Hypothalamus (tissue), 51 donors: ENCODE results near the gene ACY1.
A peak's percentile ranks its signal among the peaks of the same experiment; 100 is the strongest.

Experiments
- DNase-seq, 51 donors: peaks; one replicate each; lab custom pipeline; 2025; lab: John Stamatoyannopoulos, UW

Gene ACY1

DNA sequence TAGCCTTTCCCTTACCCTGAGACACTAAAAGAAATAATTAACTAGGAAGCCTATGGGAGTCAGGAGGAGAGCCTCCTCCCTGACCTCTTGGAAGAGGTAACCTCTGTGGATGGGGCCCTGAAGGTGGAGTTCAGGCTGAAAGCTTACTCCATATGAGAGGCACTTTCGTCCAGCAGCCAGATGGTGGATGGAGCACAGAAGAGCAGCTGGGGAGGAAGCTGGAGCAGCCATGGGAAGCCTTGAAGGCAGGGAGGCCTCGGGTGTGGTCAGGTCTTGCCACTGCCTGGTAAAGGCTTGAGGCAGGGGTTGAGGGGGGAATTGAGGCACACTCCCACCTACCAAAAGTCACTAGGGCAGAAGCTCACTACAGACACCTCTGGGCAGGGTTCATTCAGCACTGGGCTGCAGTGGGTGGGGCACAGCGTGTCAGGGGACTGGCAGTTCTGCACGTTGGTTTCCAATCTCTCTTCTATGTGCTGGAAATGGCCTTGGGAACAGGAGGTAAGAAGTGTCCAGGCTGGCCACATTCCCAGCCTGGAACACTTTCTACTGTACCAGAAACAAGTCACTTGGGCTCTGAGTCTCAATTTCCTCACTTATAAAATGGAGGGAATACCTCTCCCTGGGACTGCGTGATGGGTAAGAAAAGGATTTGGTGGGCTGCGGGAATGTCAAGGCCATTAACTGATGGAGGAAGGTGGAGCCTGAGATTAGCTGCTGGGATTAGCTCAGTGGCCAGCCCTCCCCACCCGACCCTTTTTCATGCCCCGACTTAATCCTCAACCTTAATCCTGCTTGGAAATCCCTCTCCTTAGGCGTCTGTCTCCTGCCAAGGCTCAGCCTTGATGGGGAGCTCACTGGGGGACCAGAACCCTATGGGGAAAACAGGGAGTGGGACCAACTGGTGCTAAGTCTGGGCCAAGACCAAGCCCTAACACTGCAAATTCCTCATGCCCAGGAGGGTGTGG is 21.4 kb upstream of the ACY1 start:
- DNase-seq, result no peak

DNA sequence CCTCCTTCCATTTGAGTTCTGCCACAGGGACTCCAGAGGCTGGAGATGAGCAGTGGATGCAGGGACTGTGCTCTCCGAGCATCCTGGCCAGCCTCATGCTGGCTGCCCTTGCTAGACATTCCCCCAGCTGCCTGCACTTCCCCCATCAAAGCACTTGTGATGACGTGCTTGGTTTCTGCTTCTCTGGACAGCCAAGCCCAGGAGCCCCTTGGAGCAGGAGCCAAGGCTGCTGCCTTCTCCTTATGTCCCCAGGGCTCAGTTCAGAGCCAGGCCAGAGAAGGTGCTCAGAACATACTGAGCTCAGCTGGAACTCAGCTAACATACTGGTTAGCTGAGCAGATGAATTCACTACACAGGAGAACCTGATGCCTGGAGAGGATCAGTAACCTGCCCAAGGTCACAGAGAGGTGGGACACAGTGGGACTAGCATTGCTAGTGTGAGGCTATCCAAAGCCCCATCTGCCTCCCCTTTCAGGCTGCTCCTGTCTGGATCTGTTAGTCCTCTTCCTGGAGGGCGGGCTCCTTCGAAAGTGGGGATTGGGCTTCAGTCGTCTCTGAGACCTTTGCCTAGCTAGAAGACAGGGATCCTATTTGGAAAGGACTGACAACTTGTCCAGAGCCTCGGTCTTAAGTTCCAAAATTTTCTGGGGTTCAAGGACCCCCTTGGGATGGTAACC is 20.3 kb upstream of the ACY1 start:
- peak in 8 of 51 donors; percentile 16 to 46 (median 27) for DNase-seq

DNA sequence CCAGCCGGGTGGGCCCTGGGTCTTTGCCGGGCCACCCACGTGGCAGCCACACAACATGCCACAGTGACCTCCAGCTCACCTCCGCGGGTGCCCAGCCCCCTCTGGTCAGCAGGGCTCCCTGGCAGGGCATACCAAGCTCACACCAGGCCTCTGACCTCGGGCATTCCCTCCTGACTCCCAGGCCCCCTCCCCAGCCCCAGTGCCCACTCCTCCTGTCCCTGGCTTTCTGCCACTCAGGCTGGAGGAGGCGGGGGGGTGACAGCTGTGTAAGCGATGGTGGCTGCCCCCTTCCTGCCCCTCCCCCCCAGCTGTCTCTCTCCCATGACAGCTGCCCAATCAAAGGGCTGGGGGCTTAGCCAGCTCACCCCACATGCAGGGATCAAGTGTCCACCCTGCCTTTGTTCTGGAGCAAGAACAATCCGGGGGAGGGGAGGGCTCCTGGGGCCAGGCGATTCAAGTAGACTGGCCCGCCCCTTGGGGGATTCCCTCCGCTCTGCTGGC is 19.3 kb upstream of the ACY1 start:
- peak in 25 of 51 donors; percentile 23 to 81 (median 45) for DNase-seq

DNA sequence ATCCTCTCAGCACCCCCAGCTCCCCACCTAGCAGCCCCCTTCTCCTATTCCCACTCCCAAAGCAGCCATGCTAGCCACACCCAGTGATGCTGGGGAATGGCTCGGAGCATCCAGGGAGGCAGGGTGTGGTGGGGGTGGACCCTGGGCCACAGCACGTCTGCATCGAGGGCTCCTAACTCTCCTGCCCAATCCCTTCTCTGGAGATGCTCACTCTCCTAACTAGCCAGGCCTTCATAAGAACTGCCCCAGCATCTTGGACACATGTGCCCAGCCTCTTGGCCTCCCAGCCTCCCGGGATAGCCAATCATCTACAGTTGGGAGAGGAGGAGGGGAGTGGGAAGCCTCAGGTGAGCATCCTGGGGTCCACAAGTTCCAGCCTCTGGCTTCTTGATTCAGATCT is 18.8 kb upstream of the ACY1 start:
- DNase-seq, result no peak

DNA sequence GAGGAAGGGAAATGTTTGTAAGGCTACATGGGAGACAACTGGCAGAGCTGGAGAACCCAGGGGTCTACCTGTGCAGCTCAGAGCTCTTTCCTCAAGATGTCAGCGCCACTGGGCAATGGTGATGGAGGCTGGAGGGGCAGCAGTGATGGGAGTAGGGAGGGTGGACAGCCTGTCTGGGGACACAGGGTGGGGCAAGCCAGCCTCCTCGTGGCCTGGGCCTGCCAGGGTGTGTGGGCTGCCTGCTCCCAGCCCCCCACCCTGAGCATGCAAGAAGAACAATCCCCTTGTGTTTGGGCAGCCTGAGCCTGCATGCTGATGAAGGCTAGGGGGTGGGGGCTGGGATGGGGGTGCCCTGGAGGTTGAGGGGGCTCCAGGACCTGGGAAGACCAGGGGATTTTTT is 17.3 kb upstream of the ACY1 start:
- DNase-seq, result peak in 40 of 51 donors; percentile 14 to 87 (median 64)

DNA sequence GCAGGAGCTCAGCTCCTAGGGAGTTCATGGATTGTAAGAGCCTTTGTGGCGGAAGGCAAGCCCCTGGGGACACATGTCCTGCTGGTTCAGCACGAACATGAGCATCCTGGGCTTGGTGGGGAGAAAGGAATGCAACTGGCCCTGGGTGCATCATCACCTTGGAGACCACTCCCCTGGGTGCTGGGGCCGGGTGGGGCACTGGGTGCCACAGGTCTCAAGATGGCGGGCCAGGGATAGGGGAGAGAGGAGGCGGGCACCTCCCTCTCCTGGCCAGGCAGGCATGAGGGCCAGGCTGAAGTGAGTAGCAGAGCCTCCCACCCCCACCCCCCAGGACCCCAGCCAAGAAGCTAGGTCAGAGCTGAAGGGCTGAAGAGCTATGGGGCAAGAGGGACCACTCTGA is 16.8 kb upstream of the ACY1 start:
- peak in 7 of 51 donors; percentile 22 to 64 (median 51) for DNase-seq

DNA sequence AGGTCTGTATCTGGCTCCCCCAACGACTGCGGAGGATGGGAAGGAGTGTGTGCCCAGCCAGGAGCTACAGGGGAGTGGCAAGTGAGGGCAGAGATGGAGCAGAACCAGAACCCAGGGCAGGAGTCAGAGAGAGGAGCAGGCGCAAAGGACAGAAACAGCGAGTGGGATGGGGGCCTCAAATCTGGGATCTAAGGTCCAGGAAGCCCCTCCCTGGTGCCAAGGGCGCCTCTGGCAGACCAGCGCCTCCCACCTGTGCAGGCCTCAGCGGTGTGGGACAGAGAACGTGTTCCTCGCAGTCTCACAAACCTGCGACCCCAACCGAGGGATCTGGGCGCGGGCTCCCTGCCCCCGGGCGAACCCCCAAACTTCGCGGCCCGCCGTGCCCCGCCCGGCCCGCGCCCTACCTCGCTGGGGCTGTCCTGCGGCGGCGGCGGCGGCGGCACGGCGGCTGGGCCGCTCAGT is 16.4 kb upstream of the ACY1 start:
- DNase-seq, result peak in 1 of 51 donors; percentile 35

DNA sequence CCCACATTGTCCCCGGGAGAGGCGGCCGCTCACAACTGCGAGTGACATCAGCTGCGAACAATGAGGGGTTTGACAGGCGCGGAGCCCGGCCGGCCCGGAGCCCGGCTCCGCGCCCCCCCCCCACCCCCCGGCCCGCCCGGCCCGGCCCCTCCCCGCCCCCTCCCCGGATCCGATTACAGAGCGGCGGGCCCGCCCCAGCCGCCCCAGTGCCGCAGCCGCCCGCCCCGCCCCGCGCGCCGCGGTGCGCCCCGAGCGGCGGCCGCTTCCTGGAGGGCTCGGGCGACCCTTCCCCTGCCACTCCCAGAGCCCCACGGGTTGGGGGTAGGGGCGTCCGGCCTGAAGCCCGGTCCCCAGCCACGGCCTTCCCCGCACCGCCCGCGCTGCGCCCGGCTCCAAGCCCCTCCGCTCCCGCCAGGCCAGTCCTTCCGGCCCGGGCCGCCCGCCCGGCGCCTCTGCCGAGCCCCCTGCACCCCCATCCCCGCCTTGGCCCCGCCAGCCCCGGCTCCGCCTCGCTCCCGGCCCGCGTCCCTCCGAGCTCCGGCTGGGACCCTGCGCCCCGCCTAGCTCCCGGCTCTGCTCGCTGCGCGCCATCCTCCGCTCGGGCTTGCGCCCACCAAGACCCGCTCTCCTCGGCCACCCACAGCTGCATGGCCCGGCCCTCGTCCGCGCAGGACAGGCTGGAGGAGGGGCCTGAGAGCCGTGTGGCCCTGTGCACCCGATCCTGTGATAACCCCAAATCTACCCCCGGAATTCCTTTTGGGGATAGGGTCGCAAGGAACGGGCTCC is 15.8 kb upstream of the ACY1 start, which contains the start of gene PCBP4:
TSS of gene PCBP4 (minus strand) at position 71 of the 786 bp plus-strand sequence. CDS start 6,214 bp downstream, outside the sequence.
- DNase-seq, result peak in 45 of 51 donors; percentile 26 to 88 (median 75)

DNA sequence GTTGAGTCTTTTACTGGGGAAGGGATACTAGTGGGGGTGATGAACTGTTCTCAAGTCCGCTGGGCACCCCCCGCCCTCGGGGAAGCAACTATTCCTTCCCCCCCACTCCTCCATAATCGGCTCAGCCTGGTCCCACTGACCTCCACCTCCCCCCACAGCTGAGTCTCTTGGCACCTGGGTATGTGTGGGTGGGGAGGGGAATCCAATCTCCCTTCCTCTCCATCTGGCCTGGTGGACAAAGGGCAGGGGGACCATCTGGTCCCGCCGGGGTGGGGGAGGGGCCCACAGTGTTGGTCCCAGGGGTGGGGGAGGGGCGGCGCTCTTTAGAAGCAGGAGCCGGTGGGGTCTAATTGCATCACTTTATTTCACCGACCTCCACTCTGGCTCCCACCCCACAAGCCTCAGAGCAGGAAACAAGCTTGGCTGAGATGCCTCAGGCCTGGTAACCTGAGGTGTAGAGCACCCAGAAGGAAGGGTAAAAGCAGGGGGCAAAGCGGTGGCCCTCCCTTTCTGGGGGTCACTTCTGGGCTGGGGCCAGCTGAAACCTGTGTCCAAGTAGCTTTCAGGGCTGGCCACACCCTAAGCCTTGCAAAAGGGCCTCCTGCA is 15.1 kb upstream of the ACY1 start:
- peak in 4 of 51 donors; percentile 17 to 49 (median 30) for DNase-seq

DNA sequence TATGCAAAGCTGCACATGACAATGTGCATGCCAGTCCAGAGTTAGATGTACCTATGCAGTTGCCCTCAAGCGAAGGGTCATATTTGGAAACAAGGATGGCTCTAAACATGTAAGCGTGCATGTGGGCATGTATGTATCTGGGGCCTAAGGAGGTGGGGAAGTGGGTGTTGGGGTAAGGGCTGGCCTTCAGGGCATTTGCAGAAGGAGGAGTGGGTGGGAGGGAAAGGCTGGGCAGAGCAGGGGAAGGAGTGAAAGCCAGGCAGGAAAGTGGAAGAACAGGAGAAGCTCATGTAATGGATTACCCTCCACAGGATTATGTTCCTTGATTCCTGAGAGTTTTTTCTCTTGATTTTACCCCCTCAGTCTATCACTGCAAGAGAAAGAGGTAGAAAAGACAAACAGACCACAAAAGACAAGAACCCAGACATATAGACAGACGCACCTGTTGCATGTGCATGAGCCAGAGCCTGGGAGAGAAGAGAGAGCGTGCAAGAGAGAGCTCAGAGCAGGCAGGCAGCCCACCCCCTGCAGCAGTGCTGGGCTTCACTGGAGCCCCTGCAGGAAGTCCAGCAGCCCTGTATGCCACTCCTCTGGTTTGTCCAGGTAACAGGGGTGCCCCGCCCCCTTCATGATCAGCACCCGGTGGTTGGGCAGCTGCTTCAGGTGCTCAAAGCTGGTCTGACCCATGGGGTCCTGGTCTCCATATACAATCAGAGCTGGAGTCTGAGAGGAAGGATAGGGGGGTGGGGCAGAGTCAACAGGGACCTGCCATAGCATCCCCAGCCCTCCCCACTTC is 14.3 kb upstream of the ACY1 start:
- no peak for DNase-seq

DNA sequence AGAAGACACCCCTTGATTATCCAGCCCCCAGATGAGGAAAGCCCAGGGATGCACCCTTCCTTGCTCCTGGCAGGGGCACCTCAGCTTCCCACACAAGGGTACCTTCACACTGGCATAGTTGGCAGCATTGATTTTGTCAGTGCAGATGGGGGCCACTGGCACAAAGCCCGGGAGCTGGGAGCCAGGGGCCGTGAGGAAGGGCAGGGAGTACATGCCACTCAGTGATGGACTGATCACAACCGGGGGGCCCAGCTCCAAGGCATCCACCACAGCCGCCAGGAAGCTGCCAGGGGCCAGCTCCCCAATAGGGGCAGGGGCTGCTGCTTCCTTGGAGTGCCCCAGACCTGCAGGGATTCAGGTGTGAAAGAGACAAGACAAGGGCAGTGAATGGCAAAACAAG is 13.5 kb upstream of the ACY1 start:
- no peak for DNase-seq

DNA sequence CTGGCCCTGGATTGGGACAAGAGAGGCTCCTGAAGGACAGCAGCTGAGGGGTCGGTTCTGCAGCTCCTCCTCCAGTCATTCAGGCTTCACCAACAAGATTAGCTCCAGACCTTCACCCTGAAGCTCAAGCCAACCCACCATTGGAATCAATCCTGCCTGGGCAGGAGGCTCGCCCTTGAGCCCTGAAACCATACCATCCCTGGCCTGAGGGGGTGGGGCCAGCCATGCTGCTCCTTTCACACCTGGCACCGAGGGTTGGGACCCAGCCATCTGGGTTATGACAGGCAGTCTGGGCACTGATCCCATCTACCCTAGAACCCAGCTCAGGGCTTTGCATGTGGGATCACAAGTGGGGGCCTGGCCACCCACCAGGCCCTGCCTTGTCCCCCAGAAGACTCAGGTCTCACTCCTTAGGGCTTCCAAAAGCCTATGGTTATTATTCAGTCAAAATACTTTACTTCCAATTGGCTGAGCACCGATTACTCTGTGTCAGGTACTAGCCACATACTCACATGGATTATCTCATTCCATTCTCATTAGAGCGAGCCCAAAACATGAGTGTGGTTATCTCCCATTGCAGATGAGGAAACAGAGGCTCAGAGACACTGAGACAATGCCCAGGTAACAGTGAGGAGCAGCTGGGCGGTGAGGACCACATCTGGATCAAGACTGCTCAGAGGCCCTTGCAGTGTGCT is 12.6 kb upstream of the ACY1 start:
- DNase-seq, result no peak

DNA sequence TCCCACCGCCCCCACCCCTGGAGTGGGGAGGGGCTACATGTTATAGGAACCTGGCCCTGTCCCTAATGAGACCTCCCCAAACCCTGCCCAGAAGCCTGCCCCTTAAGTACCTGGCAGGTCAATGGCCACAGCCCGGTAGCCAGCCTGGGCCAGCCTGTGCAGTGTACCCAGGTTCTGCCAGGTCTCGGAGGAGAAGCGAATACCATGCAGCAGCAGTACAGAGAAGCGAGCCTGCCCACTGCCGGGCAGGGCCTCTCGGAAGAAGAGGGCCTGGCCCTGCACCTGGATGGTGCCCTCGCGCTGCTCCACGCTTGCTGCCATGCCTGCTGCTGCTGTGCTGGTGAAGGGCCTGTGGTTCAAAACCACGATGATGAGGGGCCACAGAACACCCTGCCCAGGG is 12.0 kb upstream of the ACY1 start:
- DNase-seq, result no peak

DNA sequence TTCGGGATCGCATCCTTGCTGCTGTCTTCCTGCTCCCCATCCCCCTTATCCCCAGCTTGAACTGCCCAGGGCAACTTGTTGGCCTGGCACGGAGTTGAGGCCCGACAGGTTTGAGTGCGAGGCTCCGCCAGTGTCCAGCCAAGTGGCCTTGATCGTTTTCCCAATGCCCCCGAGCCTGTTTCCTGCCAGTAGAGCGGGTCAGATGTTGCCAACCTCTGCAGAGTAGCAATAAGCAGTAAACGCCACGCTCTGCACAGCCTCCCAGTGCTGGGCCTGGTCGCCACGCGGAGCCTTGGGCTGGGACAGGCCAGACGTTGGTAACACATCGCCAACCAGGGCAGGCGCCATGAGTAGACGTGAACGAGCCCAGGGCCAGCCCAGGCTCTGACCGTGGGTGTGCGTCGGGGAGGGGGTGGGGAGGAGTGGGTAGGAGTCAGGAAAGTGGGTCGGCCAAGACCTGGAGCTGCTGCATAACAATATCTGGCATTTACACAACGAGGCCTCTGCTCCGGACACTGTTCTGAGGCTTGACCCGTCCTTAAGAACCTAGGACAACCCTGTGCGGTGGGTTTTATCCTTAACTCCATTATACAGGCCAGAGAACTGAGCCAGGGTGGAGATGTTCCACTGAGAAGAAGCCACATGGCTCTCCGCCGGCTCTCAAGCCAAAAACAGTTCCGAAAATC is 8.9 kb upstream of the ACY1 start:
- DNase-seq, result peak in 11 of 51 donors; percentile 41 to 79 (median 53)

DNA sequence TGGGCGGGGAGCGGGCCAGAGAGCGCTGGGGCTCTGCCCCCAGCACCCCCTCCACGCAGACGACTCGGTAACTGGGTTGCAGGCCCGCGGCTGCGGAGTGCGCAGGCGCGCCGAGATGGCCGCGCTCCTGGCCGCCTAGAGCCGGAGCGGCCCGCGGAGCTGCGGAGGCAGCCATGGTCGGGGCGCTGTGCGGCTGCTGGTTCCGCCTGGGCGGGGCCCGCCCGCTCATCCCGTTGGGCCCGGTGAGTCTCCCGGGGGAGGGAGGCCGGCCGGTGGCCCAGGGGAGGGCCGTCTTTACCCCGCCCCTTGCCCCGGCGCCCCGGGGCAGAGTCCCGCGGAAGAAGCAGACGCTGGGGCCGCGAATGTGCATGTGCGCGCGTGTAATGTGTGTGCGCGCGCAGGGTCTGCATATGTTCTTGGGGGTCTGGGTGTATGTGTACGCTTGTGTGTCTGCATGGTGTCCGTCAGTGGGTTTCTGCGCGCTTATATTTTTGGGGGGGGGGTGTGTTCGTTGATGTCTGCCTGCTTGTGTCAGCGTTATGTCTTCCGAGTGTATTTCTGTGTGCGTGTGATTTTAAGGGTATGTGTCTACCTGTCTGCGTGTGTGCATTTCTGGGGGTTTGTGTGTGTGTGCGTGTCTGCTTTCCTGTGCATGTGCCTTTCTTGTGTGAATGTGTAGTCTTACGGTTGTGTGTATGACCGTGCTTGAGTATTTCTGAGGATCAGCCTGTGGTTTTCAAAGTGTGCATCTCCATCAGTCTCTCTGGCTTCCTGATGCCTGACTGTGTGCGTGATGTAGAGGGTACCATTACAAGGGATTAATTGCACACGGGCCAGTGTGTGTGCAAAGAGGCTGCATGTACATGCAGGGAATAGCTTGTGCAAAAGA is 8.1 kb upstream of the ACY1 start, which contains the start of gene ABHD14A:
TSS of gene ABHD14A (plus strand) at position 102 of the 889 bp plus-strand sequence. CDS start at position 174, 72 bp downstream.
- DNase-seq, result peak in 43 of 51 donors; percentile 27 to 89 (median 59)

DNA sequence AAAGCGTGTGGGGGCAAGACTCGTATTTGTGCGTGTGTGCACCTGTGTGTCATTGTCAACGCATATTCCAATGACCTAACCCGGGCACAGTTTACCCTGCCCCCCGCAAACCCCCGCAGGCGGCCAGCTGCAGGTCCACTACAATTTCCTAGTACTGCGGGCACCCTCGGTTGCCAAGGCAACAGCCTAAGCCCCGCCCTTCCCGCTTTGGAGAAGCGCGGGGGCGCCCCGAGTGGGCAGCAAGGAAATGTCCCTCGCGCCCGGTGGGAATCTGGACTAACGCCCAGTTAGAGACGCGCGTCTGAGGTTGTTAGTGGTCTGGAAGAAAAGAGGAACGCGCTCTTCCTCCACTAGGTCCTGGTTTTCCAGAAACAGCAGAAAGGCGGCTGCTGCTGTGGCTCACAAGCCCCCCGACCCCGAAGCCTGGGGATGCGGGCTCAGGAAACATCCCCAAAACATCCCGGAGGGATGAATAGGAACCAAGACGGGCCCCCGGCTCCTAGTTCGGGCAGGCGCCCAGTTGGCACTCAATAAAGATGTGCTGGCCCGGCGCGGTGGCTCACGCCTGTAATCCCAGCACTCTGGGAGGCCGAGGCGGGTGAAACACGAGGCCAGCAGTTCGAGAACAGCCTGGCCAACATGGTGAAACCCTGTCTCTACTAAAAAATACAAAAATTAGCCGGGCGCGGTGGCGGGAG is 7.3 kb upstream of the ACY1 start:
- DNase-seq, result peak in 48 of 51 donors; percentile 26 to 89 (median 76)
